VCaP (cell line): ENCODE results near the gene TMPRSS11D.

Experiments
- H3K27ac ChIP-seq: fragments of 450-650 bp; 2 replicates; pipeline ENCODE4 v1.5.1; 2017
- TF ChIP-seq, protein P1 (sequence below): fragments of 450-650 bp; conservative IDR thresholded peaks from 2 replicates; pipeline ENCODE4 v1.5.1; 2017; ENCODE audit warnings: mild to moderate bottlenecking, moderate library complexity

The TMPRSS11D gene

DNA sequence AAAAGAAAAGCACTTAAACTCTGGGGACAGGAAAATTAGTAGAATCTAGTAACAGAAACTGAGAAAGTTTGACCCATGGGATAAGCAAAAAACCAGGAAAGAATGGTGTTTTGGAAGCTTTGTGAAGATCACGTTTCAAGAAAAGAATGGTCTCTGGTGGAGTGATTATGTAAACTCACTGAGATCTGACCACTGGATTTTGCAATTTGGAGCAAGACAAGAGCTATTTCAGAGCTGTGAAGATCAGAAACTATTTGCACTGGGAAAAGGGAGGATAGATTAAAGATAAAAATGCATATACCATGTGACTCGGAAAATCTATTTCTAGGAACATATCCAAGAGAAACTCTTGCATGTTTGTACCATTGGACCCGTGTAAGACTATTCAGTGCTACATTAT, 4.3 kb downstream of the TMPRSS11D start:
- TF ChIP-seq, protein P1, sequence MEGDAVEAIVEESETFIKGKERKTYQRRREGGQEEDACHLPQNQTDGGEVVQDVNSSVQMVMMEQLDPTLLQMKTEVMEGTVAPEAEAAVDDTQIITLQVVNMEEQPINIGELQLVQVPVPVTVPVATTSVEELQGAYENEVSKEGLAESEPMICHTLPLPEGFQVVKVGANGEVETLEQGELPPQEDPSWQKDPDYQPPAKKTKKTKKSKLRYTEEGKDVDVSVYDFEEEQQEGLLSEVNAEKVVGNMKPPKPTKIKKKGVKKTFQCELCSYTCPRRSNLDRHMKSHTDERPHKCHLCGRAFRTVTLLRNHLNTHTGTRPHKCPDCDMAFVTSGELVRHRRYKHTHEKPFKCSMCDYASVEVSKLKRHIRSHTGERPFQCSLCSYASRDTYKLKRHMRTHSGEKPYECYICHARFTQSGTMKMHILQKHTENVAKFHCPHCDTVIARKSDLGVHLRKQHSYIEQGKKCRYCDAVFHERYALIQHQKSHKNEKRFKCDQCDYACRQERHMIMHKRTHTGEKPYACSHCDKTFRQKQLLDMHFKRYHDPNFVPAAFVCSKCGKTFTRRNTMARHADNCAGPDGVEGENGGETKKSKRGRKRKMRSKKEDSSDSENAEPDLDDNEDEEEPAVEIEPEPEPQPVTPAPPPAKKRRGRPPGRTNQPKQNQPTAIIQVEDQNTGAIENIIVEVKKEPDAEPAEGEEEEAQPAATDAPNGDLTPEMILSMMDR, result no peak
- H3K27ac ChIP-seq, result no peak overlapping the region

DNA sequence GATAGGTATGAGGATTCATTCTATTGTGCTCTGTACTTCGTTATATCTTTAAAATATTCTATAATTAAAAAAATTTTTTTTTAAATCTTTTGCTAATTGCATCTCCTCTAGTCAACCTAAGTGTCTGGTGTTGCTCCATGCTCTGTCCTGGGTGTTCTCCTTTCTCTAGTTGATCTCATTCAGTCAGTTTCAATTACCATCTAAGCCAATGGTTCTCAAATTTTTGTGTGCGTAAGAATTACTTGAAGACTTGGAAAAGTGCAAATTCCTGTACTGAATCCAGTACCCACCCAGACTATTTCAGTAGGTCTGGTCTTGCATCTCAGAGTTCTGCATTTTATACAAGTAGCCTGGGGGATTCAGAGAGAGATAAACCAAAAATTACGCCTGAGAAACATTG, 6.7 kb downstream of the TMPRSS11D start:
- TF ChIP-seq, protein P1, result no peak

GRCh38 chr4:67874986-67875385, 8.8 kb downstream of the TMPRSS11D start:
- H3K27ac ChIP-seq, result no peak overlapping the region
- TF ChIP-seq, protein P1, result no peak

More for the DNA sequence above, 6.7 kb downstream of the TMPRSS11D start:
- no peak overlapping the region for H3K27ac ChIP-seq

- no peak overlapping the region for H3K27ac ChIP-seq
- TF ChIP-seq, protein P1, result no peak
These were observed 10.7 kb downstream of the TMPRSS11D start for GRCh38 chr4:67873116-67873515.

DNA sequence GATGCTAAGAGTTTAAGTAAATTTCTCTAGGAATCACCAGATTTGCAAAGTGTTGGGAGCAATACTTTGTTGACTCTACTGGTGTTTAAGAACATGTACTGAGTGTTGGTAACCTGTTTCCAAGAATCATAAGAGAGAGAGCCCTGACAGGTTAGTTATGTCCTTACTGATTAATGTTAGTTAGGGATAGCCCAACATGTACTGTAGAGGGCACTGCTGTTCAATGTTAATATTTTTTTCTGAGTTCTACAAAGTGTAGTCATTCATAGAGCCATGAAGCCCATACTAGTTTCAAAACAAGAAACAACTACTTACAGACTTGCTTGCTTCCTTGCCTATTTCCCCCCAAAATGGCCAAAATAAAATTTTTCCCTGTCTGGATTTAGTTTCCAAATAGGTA, 11.9 kb downstream of the TMPRSS11D start:
- no peak overlapping the region for H3K27ac ChIP-seq
- TF ChIP-seq, protein P1, result peak; percentile 81

GRCh38 chr4:67869580-67870190, 14.1 kb downstream of the TMPRSS11D start:
- H3K27ac ChIP-seq, result no peak overlapping the region
- TF ChIP-seq, protein P1, result no peak

DNA sequence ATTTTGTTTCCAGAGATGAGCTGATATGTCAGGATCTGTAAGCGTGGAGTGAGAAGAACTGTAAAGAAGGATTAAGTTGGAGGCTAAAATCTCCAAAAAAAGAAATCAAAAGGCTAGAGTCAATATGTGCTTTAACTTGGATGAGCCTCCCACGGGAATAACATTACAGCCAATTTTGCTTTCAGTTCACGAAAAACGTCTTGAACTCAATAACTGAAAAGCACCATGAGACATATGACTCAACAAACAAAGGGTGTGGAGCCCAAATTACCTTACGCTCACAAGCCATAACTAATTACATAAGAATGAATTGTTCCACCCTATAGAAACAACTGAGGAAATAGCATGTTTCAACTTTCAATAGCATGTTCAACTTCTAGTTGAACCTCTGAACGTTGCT, 22.3 kb downstream of the TMPRSS11D start:
- TF ChIP-seq, protein P1, result no peak
- H3K27ac ChIP-seq, result no peak overlapping the region
